ENCODE results near the gene RIC1. TPM values are rescaled to one million over a fixed set of nuclear protein-coding genes. Genes with fewer than 3 reads are reported as not detected.
"Not testable (repeated sequence)": the region's sequence is repeated elsewhere in the genome, so short reads cannot be mapped to it uniquely, and the experiment has no call there.

The RIC1 gene
- total RNA-seq, result 25.0 and 37.3 TPM in 2 replicates

GRCh38 chr9:5628530-5629311, at the start of gene RIC1:
Gene RIC1, plus strand, starts transcription at chr9:5629107. Its CDS starts 203 bp downstream, at chr9:5629310.
- peak; percentile 67 to 92 for DNase-seq (ENCODE audit: low read depth in 2 of 2)

GRCh38 chr9:5579881-5580280, 49.0 kb upstream of the RIC1 start:
- no peak for DNase-seq (ENCODE audit: low read depth in 2 of 2)

DNA sequence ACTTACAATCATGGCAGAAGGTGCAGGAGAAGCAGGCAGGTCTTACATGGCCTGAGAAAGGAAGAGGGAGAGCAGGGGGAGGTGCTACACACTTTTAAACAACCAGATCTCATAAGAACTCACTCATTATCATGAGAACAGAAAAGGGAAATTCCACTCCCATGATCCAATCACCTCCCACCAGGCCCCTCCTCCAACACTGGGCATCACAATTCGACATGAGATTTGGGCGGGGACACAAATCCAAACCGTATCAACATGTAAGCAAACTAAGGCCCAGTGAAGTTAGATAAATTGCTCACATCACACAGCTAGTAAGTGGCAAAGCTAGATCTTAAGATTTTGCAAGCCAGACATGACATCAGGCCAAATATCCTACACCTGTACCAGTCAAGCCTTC, 48.3 kb upstream of the RIC1 start:
- no peak for DNase-seq (ENCODE audit: low read depth in 2 of 2)

- not testable (repeated sequence) for DNase-seq (ENCODE audit: low read depth in 2 of 2)
These were observed 47.2 kb upstream of the RIC1 start for GRCh38 chr9:5581706-5582105.

DNA sequence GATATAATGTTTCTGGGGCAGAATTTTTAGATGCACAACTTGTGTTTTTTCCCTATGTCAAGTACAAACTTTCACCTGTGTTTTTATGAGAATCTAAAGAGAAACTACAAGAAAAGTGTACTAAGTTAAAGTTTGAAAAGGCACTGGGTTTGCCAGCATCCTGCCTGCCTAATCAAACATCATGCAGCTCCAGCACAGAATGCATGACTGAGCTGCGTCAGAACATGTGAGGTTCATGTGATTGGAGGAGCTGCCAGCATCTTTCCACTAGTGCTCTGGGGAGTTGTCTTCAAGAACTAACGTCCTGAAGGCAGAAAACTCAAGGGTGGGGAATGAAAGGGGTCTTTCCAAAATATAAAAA, 46.1 kb upstream of the RIC1 start:
- peak; percentile 43 to 66 for DNase-seq (ENCODE audit: low read depth in 2 of 2)

DNA sequence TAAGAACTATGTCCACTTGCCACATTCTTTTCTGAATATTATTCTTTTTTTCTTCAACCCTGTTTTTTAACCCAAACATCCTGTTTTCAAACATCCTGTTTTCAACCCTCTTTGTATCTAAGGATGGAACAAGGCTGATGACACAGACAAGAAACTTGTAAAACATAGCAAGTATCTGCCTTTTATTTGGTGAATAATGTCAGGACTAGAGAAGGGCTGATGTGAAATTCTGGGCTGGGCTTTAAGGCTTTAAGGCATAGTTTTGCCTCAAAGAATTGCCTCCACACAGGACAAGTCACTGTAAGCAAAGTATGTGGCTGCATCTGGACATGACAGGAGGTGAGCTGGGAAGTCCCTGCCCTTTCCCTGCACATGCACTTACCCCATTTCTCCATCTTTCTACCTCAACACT, 42.5 kb upstream of the RIC1 start:
- no peak for DNase-seq (ENCODE audit: low read depth in 2 of 2)

GRCh38 chr9:5587024-5587423, 41.9 kb upstream of the RIC1 start:
- DNase-seq (ENCODE audit: low read depth in 2 of 2), result peak in 1 of 2 donors; percentile 33

DNA sequence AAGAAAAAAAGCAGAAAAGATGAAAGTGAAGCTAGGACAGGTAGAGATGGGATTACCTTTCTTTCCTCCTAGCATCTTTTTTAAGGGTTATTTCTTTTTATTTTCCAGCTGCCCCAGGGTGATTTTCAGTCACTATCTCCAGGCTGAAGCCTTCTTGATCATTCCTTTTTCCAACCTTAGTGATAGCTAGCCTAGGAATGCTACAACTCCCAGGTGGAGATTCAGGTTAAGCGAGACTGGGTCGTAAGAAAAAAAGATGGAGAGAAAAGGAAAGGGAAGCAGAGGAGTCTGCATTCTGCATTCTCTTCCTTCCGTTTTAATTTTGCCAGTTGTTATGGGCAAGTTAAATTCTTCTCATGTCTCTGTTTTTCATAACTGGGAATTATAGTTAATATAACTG, 36.7 kb upstream of the RIC1 start:
- DNase-seq (ENCODE audit: low read depth in 2 of 2), result no peak

GRCh38 chr9:5592904-5593303, 36.0 kb upstream of the RIC1 start:
- no peak for DNase-seq (ENCODE audit: low read depth in 2 of 2)

- DNase-seq (ENCODE audit: low read depth in 2 of 2), result no peak
These were observed 35.0 kb upstream of the RIC1 start for GRCh38 chr9:5593904-5594303.

- DNase-seq (ENCODE audit: low read depth in 2 of 2), result peak in 1 of 2 donors; percentile 46
These were observed 32.7 kb upstream of the RIC1 start for GRCh38 chr9:5596173-5596572.

DNA sequence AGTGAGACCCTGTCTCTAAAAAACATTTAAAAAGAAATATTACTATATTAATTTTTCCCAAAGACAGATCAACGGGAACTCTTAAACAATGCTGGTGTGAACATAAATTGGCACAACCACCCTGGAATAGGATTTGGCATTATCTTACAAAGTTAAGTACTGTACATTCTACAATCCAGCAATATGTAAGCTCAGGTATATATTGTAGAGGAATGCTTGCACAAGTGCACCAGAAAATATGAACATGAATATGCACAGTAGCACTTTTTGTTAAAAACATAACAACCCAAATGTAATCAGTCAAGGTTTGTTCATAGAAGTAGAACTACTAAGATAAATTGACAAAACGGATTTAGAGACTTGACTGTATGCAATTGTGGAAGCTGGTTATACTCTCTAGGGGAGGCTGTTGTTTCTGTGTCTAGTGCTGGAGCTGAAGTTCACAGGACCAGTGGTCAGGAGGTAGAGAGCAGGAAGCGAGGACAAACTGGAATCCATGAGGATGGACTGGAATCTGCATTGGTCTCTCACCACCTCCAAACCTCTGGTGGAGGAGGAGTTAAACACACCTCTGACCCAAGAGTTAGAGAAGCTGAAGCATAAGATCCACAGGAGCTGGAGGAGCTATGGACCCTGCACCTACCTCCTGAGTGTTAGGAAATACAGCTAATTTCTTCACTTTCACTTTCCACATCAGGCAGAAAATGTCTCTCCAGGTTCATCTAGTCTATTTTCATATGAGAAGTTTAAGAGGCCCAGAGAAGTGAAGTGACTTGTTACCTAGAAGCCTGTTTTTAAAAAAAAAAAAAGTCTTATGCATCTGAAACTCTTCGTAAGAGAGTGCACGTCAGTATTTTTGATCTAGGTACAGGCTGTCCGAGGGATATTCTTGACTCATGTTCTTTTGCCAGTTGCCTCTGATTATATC, 20.3 kb upstream of the RIC1 start:
- DNase-seq (ENCODE audit: low read depth in 2 of 2), result peak in 1 of 2 donors; percentile 29

- no peak for DNase-seq (ENCODE audit: low read depth in 2 of 2)
These were observed 19.7 kb upstream of the RIC1 start for GRCh38 chr9:5609226-5609596.

DNA sequence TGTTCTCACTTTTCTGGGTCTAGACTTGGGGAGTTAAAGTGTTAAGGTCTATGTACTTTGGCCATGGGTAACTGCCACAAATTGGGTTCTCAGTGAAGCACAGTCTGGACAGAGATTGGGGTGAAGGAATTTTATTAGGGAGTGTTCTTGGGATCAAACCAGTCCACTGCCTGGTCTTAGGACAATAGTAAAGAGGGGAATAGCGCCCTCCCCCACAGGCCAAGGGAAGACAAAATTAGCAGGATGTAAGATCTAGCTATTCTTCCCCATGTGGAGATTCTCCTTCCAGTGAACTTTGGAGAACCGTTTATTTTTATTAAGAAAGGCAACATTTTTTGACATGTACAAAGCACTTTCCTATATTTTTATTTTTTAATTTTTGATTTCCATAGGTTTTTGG, 18.4 kb upstream of the RIC1 start:
- DNase-seq (ENCODE audit: low read depth in 2 of 2), result no peak

DNA sequence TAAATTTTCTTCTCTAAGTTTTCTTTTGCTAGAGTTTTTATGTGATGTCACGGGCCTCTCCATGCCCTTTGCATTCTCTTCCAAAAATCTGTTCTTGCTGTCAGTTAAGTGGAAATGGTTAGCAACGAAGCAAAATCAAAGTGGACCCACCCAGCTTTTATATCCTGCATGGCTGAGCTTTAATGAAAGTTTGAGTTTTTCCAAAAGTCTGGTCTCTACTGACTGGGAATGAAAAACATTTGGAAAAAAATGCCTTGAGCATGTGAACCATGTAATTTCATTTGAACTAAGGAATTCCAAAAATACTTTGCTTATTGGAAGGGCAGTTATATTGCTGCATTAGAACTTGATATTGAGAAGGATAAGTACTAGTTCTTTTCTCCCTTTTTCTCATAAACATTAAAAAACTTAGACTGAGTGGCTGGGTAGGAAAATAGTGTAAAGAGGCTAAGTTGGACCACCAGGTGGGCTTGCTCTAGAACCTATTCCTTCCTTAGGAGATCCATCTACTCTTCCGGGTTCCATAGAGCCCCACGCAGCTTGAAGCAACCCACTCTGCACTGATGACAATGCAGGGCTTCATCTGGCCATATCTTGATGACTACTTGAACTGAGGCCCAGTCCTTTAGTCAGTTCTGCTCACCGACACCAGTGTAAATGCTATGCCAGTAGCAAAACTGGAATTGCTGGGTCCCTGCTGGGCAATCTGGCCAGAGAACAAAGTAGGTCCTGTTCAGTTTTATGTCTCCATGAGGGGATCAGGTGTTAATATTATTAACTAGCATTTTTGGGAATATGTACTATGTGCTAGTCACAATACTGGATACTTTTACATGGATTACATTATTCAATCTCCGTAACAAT, 17.4 kb upstream of the RIC1 start:
- no peak for DNase-seq (ENCODE audit: low read depth in 2 of 2)

DNA sequence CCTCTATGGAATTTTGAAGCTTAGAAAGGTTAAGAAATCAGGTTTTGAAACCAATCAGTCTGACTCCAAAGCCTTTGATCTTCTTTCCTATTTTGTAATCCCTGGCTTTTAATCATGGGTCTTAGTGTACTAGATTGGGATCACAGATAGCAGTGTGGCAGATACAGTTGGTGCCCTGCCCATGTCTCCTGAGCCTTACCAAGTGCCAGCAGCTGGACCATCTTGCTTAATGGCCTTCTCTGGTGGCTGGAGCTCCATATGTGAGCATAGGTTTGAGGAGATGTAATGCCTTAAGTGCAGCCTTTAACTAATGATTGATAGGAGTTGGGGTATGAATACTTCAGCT, 16.7 kb upstream of the RIC1 start:
- DNase-seq (ENCODE audit: low read depth in 2 of 2), result no peak

DNA sequence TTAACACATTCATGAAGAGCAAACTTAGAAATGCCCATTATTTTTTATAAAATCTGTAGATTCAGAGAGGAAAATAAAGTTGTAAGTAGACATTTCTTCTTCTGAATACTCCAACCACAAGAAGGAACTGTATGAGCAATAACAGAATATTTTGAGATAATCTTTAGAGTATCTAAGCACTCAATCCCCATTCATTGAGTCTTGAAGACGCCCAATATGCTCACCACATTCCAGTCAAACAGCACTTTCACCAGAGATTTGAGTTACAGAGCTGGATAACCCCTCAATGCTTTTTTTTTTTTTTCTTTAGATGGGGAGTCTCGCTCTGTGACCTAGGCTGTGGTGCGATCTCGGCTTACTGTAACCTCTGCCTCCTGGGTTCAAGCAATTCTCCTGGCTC, 14.7 kb upstream of the RIC1 start:
- DNase-seq (ENCODE audit: low read depth in 2 of 2), result no peak

GRCh38 chr9:5614985-5615384, 13.9 kb upstream of the RIC1 start:
- DNase-seq (ENCODE audit: low read depth in 2 of 2), result no peak

DNA sequence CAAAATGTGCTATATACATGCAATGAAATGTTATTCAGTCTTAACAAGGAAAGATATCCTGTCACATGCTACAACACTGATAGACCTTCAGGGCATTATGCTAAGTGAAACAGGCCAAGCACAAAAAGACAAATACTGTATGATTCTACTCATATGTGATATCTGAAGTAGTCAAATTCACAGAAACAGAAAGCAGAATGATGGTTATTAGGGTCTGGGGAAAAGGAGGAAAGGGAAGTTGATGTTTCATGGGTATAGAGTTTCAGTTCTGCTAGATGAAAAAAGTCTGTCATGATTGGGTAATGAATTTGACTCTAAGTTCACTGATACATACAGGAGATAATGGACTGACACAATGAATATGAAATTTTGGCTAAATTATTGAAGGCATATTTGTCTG, 11.2 kb upstream of the RIC1 start:
- no peak for DNase-seq (ENCODE audit: low read depth in 2 of 2)

- DNase-seq (ENCODE audit: low read depth in 2 of 2), result no peak
These were observed 8.4 kb upstream of the RIC1 start for GRCh38 chr9:5620494-5620893.

DNA sequence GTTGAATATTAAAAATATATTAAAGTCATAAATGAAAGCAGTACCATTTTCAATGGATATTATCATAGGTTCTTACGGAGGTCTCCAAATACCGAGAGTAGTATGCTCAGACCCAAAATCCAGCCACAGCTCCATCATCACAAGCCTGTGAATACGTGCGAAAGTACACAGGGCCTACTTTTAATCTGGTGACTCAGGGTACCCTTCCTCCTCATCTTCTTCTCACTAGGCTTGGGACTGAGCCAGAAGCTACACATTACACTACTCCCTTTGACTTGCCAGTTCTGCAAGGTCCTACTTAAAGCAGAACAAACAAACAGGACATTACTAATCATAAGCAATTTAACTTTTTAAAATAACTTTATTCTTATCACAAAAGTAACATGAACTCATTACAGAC, 7.6 kb upstream of the RIC1 start:
- DNase-seq (ENCODE audit: low read depth in 2 of 2), result peak in 1 of 2 donors; percentile 55

GRCh38 chr9:5622016-5622415, 6.9 kb upstream of the RIC1 start:
- no peak for DNase-seq (ENCODE audit: low read depth in 2 of 2)

All from dermis microvascular lymphatic vessel endothelial cell (primary cell).